IMR-90 (cell line): ENCODE measurements around the gene NME4. TPM values are rescaled to one million over a fixed set of nuclear protein-coding genes. Genes with fewer than 3 reads are reported as not detected.

Experiments used
- ATAC-seq: fragments of 200-7000 bp; cut with Tn5 transposase; 2 replicates; pipeline ENCODE4 v1.9.1; 2020; ENCODE audit warnings: low read depth, mild to moderate bottlenecking, moderate library complexity
- BruUV-seq: library from RNA; stranded (reverse); fragments of 400-500 nt; replicated peaks from 2 replicates; lab custom pipeline; 2021; lab: Mats Ljungman, UMichigan
- CTCF ChIA-PET: fragments of 300-600 bp; formaldehyde crosslinking; extraction: SDS; loops from one replicate; lab custom pipeline; 2021; ENCODE audit warnings: antibody characterized with exemption; lab: Yijun Ruan, JAX
- POLR2A ChIA-PET: fragments of 300-600 bp; sonication (Branson Sonifier 250); formaldehyde crosslinking; loops from one replicate; lab custom pipeline; 2022; ENCODE audit warnings: antibody characterized with exemption; ENCODE audit not compliant: unreplicated experiment; lab: Charles Lee
- DNase-seq: peaks from one replicate; pipeline ENCODE4 v3.0.0; 2013
- H2AFZ ChIP-seq: replicated peaks from 2 replicates; pipeline ENCODE3; 2013; ENCODE audit warnings: low read length, mild to moderate bottlenecking; ENCODE audit not compliant: poor library complexity
- H2AK5ac ChIP-seq: 2 replicates; pipeline ENCODE4 v1.6.1; 2013; ENCODE audit warnings: low read depth, low read length, inconsistent platforms
- H2AK9ac ChIP-seq: replicated peaks from 2 replicates; pipeline ENCODE3; 2013; ENCODE audit warnings: mild to moderate bottlenecking, low read depth, low read length, moderate library complexity; ENCODE audit not compliant: poor library complexity
- H2BK120ac ChIP-seq: 2 replicates; pipeline ENCODE4 v1.6.1; 2013; ENCODE audit warnings: low read depth, low read length, inconsistent platforms
- H2BK15ac ChIP-seq: 3 replicates; pipeline ENCODE4 v1.6.1; 2013; ENCODE audit warnings: low read depth, low read length, inconsistent platforms
- H2BK20ac ChIP-seq: 2 replicates; pipeline ENCODE4 v1.6.1; 2013; ENCODE audit warnings: low read depth, mild to moderate bottlenecking, inconsistent platforms, low read length, moderate library complexity
- H2BK5ac ChIP-seq: 2 replicates; pipeline ENCODE4 v1.6.1; 2013; ENCODE audit warnings: mild to moderate bottlenecking, low read depth, low read length, inconsistent platforms; ENCODE audit not compliant: poor library complexity, severe bottlenecking
- H3K14ac ChIP-seq: replicated peaks from 2 replicates; pipeline ENCODE4 v1.6.1; 2013; ENCODE audit warnings: low read depth, low read length, inconsistent platforms
- H3K18ac ChIP-seq: 2 replicates; pipeline ENCODE4 v1.6.1; 2013; ENCODE audit warnings: low read depth, low read length, control low read depth
- H3K23ac ChIP-seq: 2 replicates; pipeline ENCODE4 v1.6.1; 2013; ENCODE audit warnings: low read depth, low read length, inconsistent platforms
- H3K27ac ChIP-seq: 2 replicates; pipeline ENCODE4 v1.5.1; 2013; ENCODE audit warnings: mild to moderate bottlenecking, control low read depth, low read length; ENCODE audit not compliant: insufficient read depth
- H3K27me3 ChIP-seq: 2 replicates; pipeline ENCODE4 v1.6.1; 2013; ENCODE audit warnings: low read length; ENCODE audit not compliant: control insufficient read depth, insufficient read depth
- H3K36me3 ChIP-seq: 2 replicates; pipeline ENCODE4 v1.6.1; 2013; ENCODE audit warnings: low read length, mixed read lengths; ENCODE audit not compliant: control insufficient read depth, insufficient read depth
- H3K4ac ChIP-seq: 2 replicates; pipeline ENCODE4 v1.6.1; 2013; ENCODE audit warnings: low read depth, low read length, inconsistent platforms
- H3K4me1 ChIP-seq: 2 replicates; pipeline ENCODE4 v1.6.1; 2013; ENCODE audit warnings: low read length, mixed read lengths; ENCODE audit not compliant: control insufficient read depth, insufficient read depth
- H3K4me2 ChIP-seq: 2 replicates; pipeline ENCODE4 v1.6.1; 2013; ENCODE audit warnings: low read depth, mild to moderate bottlenecking, control low read depth, low read length, moderate library complexity
- H3K4me3 ChIP-seq: 2 replicates; pipeline ENCODE4 v1.5.1; 2013; ENCODE audit warnings: low read depth, mild to moderate bottlenecking, control low read depth, low read length, moderate library complexity; ENCODE audit not compliant: insufficient read depth
- H3K56ac ChIP-seq: 2 replicates; pipeline ENCODE4 v1.6.1; 2013; ENCODE audit warnings: low read length, inconsistent platforms; ENCODE audit not compliant: insufficient read depth; ENCODE audit errors: extremely low read depth
- H3K79me1 ChIP-seq, 2 experiments: 2 replicates each; pipeline ENCODE4 v1.6.1; 2013; ENCODE audit warnings: low read length in 2 of 2, inconsistent platforms in 1 of 2, low read depth in 1 of 2
- H3K9ac ChIP-seq: 2 replicates; pipeline ENCODE4 v1.6.1; 2013; ENCODE audit warnings: low read depth, low read length, control low read depth
- H3K9me1 ChIP-seq: 2 replicates; pipeline ENCODE4 v1.6.1; 2013; ENCODE audit warnings: low read length, inconsistent platforms; ENCODE audit not compliant: insufficient read depth
- H3K9me3 ChIP-seq: 2 replicates; pipeline ENCODE4 v1.6.1; 2013; ENCODE audit warnings: low read length; ENCODE audit not compliant: control insufficient read depth, insufficient read depth
- H4K20me1 ChIP-seq: 2 replicates; pipeline ENCODE4 v1.6.1; 2013; ENCODE audit warnings: low read length, inconsistent platforms; ENCODE audit not compliant: insufficient read depth
- H4K5ac ChIP-seq: 2 replicates; pipeline ENCODE4 v1.6.1; 2013; ENCODE audit warnings: mild to moderate bottlenecking, low read depth, low read length, control low read depth
- H4K8ac ChIP-seq, 2 experiments: 2 replicates each; pipeline ENCODE4 v1.6.1; 2013; ENCODE audit warnings: low read depth in 2 of 2, low read length in 2 of 2, control low read depth in 1 of 2, inconsistent platforms in 1 of 2
- H4K91ac ChIP-seq: 2 replicates; pipeline ENCODE4 v1.6.1; 2013; ENCODE audit warnings: low read depth, low read length, inconsistent platforms; ENCODE audit not compliant: insufficient read depth
- BHLHE40 ChIP-seq: fragments of 150-350 bp; IDR thresholded peaks from 2 replicates; pipeline ENCODE4 v1.6.1; 2016; ENCODE audit warnings: mild to moderate bottlenecking, low read depth, low read length
- CEBPB ChIP-seq: IDR thresholded peaks from 2 replicates; pipeline ENCODE4 v1.6.1; 2012; ENCODE audit warnings: low read depth, low read length, improper control_type of control experiment
- CHD1 ChIP-seq: IDR thresholded peaks from 2 replicates; pipeline ENCODE4 v1.6.1; 2012; ENCODE audit warnings: low read depth, low read length, improper control_type of control experiment
- CTCF ChIP-seq: conservative IDR thresholded peaks from 2 replicates; pipeline ENCODE4 v1.5.1; 2012; ENCODE audit warnings: mild to moderate bottlenecking, low read depth, low read length, improper control_type of control experiment
- ELK1 ChIP-seq: fragments of 150-350 bp; IDR thresholded peaks from 2 replicates; pipeline ENCODE4 v1.6.1; 2016; ENCODE audit warnings: low read depth, mild to moderate bottlenecking, low read length, moderate library complexity, borderline replicate concordance
- FOS ChIP-seq: fragments of 150-350 bp; IDR thresholded peaks from 2 replicates; pipeline ENCODE4 v1.6.1; 2016; ENCODE audit warnings: low read depth, low read length
- MAFK ChIP-seq: IDR thresholded peaks from 2 replicates; pipeline ENCODE4 v1.6.1; 2012; ENCODE audit warnings: low read depth, low read length, improper control_type of control experiment
- MAZ ChIP-seq: IDR thresholded peaks from 2 replicates; pipeline ENCODE4 v1.6.1; 2012; ENCODE audit warnings: low read depth, mild to moderate bottlenecking, low read length, improper control_type of control experiment, moderate library complexity, borderline replicate concordance
- MXI1 ChIP-seq: IDR thresholded peaks from 2 replicates; pipeline ENCODE4 v1.6.1; 2012; ENCODE audit warnings: low read depth, mild to moderate bottlenecking, low read length, moderate library complexity, borderline replicate concordance
- NFE2L2 ChIP-seq: fragments of 150-350 bp; IDR thresholded peaks from 2 replicates; pipeline ENCODE4 v1.6.1; 2016; ENCODE audit warnings: low read depth, mild to moderate bottlenecking, low read length
- POLR2A ChIP-seq: IDR thresholded peaks from 2 replicates; pipeline ENCODE4 v1.6.1; 2012; ENCODE audit warnings: mild to moderate bottlenecking, low read depth, low read length
- RAD21 ChIP-seq: IDR thresholded peaks from 2 replicates; pipeline ENCODE4 v1.6.1; 2012; ENCODE audit warnings: low read length, improper control_type of control experiment
- RFX5 ChIP-seq: IDR thresholded peaks from 2 replicates; pipeline ENCODE4 v1.8.0; 2012; ENCODE audit warnings: low read depth, mild to moderate bottlenecking, low read length, moderate library complexity
- SMC3 ChIP-seq: fragments of 150-350 bp; IDR thresholded peaks from 2 replicates; pipeline ENCODE4 v1.6.1; 2016; ENCODE audit warnings: low read depth, mild to moderate bottlenecking, antibody characterized with exemption, low read length, moderate library complexity
- WGBS, 2 experiments: methylation state at CpG; one replicate each; pipeline versions ENCODE4 v1.1.5 to v1.1.7; 2013; ENCODE audit warnings: missing lambda C conversion rate in 2 of 2; ENCODE audit not compliant: insufficient read length in 1 of 2; ENCODE audit errors: extremely low coverage in 2 of 2; 5-methylcytosine and 5-hydroxymethylcytosine counted together
- dilution Hi-C: fragments of 300-500 bp; cut with HindIII; formaldehyde crosslinking; loops from one replicate; pipeline ENCODE4 v1.14.3; 2018; ENCODE audit warnings: low sequenced_read_pairs; ENCODE audit not compliant: unreplicated experiment
- in situ Hi-C: fragments of 300-500 bp; cut with MboI; formaldehyde crosslinking; loops from 3 replicates; pipeline ENCODE4 v1.14.3; 2019; ENCODE audit warnings: low sequenced_read_pairs, inconsistent platforms, mixed read lengths
- intact Hi-C: fragments of 100-400 bp; cut with micrococcal nuclease; formaldehyde crosslinking; loops from 2 replicates; pipeline ENCODE4 v1.10.0; 2022
- polyA plus RNA-seq, 3 experiments: library from polyadenylated mRNA; depleted of rRNA; stranded (reverse); fragments of >200 nt; gene quantifications; 2 replicates each; pipeline ENCODE4 v1.2.3, GENCODE V29; 2012; ENCODE audit warnings: low replicate concordance in 1 of 3
- total RNA-seq: library from RNA; depleted of rRNA; stranded (reverse); fragments of >200 nt; gene quantifications from 2 replicates; pipeline ENCODE4 v1.2.3, GENCODE V29; 2012
- TF ChIP-seq, protein P1 (sequence below): fragments of 150-350 bp; IDR thresholded peaks from 2 replicates; pipeline ENCODE4 v1.6.1; 2017; ENCODE audit warnings: mild to moderate bottlenecking, antibody characterized with exemption, low read length, low read depth

Gene NME4
- total and polyA plus RNA-seq, 2 of the 4 experiments (the other 2 are of a cell fraction), result 124 to 288 TPM

DNA sequence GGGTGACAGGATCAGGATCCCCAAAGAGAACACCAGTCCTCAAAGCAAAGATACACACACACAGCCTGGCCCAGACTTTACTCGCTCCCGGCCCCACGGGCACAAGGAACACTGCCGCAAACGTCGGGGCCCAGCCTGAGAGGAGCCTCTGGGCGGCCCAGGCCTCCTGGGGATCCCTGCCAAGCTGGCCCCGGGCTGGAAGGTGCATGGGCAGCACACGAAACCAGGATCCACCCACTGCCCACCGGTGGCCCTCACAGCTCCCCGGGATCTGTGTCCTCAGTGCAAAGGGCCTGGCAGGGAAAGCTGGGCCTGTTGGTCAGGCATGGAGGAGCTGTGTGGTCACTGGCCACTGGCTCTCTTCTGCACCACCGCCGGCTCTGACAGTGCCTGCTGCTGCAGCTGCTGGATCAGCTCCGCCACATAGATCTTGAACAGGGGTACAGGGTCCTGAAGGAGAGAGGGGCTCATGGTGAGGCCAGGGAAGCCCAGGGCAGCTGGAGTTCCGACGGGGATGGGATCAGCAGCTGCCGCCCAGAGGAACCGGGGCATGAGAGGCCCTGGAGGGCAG lies 29.6 kb upstream of the NME4 start:
- H2BK5ac ChIP-seq, result no peak overlapping the region
- H3K18ac ChIP-seq, result no peak overlapping the region
- H3K79me1 ChIP-seq, result peaks cover 4 to 11% of the 10 kb centered on the region in 2 experiments; a peak in 2 of 4 replicates
- no peak overlapping the region for H3K9ac ChIP-seq
- no peak overlapping the region for H2BK20ac ChIP-seq
- no peak overlapping the region for H2AK5ac ChIP-seq
- ATAC-seq (no peak), DNase-seq (no peak)
- H2AK9ac ChIP-seq, result no peak overlapping the region
- H3K14ac ChIP-seq, result no peak overlapping the region
- H4K5ac ChIP-seq, result no peak overlapping the region
- TF ChIP-seq, protein P1, sequence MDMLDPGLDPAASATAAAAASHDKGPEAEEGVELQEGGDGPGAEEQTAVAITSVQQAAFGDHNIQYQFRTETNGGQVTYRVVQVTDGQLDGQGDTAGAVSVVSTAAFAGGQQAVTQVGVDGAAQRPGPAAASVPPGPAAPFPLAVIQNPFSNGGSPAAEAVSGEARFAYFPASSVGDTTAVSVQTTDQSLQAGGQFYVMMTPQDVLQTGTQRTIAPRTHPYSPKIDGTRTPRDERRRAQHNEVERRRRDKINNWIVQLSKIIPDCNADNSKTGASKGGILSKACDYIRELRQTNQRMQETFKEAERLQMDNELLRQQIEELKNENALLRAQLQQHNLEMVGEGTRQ, result no peak
- no peak for TF ChIP-seq MXI1
- TF ChIP-seq ELK1, result no peak
- TF ChIP-seq FOS, result no peak
- TF ChIP-seq RAD21, result no peak
- TF ChIP-seq RFX5, result no peak
- TF ChIP-seq CTCF, result no peak
- no peak for TF ChIP-seq SMC3
- TF ChIP-seq MAZ, result no peak
- TF ChIP-seq MAFK, result no peak
- TF ChIP-seq CEBPB, result no peak
- no peak for TF ChIP-seq CHD1
- no peak for TF ChIP-seq BHLHE40
- no peak for TF ChIP-seq NFE2L2
- TF ChIP-seq POLR2A, result no peak
- no peak overlapping the region for H3K56ac ChIP-seq
- H2BK15ac ChIP-seq, result no peak overlapping the region
- no peaks in the 10 kb centered on the region for H4K20me1 ChIP-seq
- H3K9me1 ChIP-seq, result no peaks in the 10 kb centered on the region
- ChIA-PET CTCF (no interaction called here), POLR2A (interaction anchor here (0.6 kb wide), 1 partner anchor 13 kb away, joined by 5 read pairs; no protein-coding TSS in a partner anchor)
- no TSS peak for BruUV-seq
- H3K4ac ChIP-seq, result no peak overlapping the region
- no peaks in the 10 kb centered on the region for H3K9me3 ChIP-seq
- intact Hi-C loops, result no loop called here
- no peak overlapping the region for H4K8ac ChIP-seq
- no peak overlapping the region for H2BK120ac ChIP-seq
- H3K4me2 ChIP-seq, result no peak overlapping the region
- WGBS, 2 experiments, result 96% methylated on average over 14 of the region's 18 CpGs; no CpG with 5 or more reads in 1 of the 2 experiments
- peaks cover 41% of the 10 kb centered on the region for H3K36me3 ChIP-seq
- no peak overlapping the region for H3K23ac ChIP-seq
- H3K27me3 ChIP-seq, result no peaks in the 10 kb centered on the region
- in situ Hi-C loops, result no loop called here
- H3K4me3 ChIP-seq, result no peak overlapping the region
- peaks cover 7% of the 10 kb centered on the region; the same call in 1 of the 2 replicates for H3K4me1 ChIP-seq
- dilution Hi-C loops, result no loop called here
- H4K91ac ChIP-seq, result no peak overlapping the region
- no peak overlapping the region for H3K27ac ChIP-seq
- H2AFZ ChIP-seq, result no peak overlapping the region
